CD14-positive monocyte (primary cell): ENCODE results near the gene ADRA2C. TPM values are rescaled to one million over a fixed set of nuclear protein-coding genes. Genes with fewer than 3 reads are reported as not detected.
A peak's percentile ranks its signal among the peaks of the same experiment; 100 is the strongest.

ENCODE experiments used
- DNase-seq, 3 donors: peaks; one replicate each; pipeline ENCODE4 v3.0.0-alpha.2; 2011 to 2022
- H2AFZ ChIP-seq: 2 replicates; pipeline ENCODE4 v1.6.0; 2012; ENCODE audit warnings: mild to moderate bottlenecking, low read depth, low read length, inconsistent platforms; ENCODE audit not compliant: insufficient read depth, poor library complexity, severe bottlenecking
- H3K27ac ChIP-seq, 2 donors: 1 replicate in 1 of 2; 2 replicates in 1 of 2; pipeline ENCODE4 v1.5.1; 2012 to 2013; ENCODE audit warnings: low read length in 2 of 2, control low read depth in 1 of 2, inconsistent platforms in 1 of 2, low read depth in 1 of 2, mild to moderate bottlenecking in 1 of 2
- H3K27me3 ChIP-seq, 2 donors: one replicate each; pipeline versions ENCODE4 v1.6.0 to v1.6.1; 2011 to 2013; ENCODE audit warnings: low read length in 2 of 2; ENCODE audit not compliant: control insufficient read depth in 2 of 2, insufficient read depth in 2 of 2
- H3K36me3 ChIP-seq, 2 donors: replicated peaks in 1 of 2; 1 replicate in 1 of 2; 2 replicates in 1 of 2; pipeline versions ENCODE4 v1.5.1 to v1.6.1; 2012 to 2013; ENCODE audit warnings: low read length in 2 of 2, control low read depth in 1 of 2, inconsistent platforms in 1 of 2, mild to moderate bottlenecking in 1 of 2; ENCODE audit not compliant: insufficient read depth in 2 of 2, control insufficient read depth in 1 of 2
- H3K4me1 ChIP-seq, 2 donors: 1 replicate in 1 of 2; 2 replicates in 1 of 2; pipeline versions ENCODE4 v1.5.1 to v1.6.1; 2012 to 2013; ENCODE audit warnings: low read length in 2 of 2, control low read depth in 1 of 2, inconsistent platforms in 1 of 2, mild to moderate bottlenecking in 1 of 2, moderate library complexity in 1 of 2; ENCODE audit not compliant: insufficient read depth in 2 of 2, control insufficient read depth in 1 of 2
- H3K4me2 ChIP-seq: replicated peaks from 2 replicates; pipeline ENCODE3; 2012; ENCODE audit warnings: low read length, moderate library complexity, mild to moderate bottlenecking; ENCODE audit not compliant: poor library complexity, severe bottlenecking; ENCODE audit errors: extremely low read depth
- H3K4me3 ChIP-seq, 3 experiments: fragments of 200-600 bp in 1 of 3; sonication (generic) in 1 of 3; replicated peaks in 1 of 3; 1 replicate in 2 of 3; 2 replicates in 1 of 3; pipeline ENCODE4 v1.5.1; 2011 to 2013; ENCODE audit warnings: low read length in 3 of 3, mild to moderate bottlenecking in 3 of 3, control low read depth in 2 of 3, low read depth in 2 of 3, inconsistent platforms in 1 of 3, moderate library complexity in 1 of 3
- H3K79me2 ChIP-seq: 2 replicates; pipeline ENCODE4 v1.6.0; 2012; ENCODE audit warnings: mild to moderate bottlenecking, control low read depth, inconsistent platforms, low read length, moderate library complexity; ENCODE audit not compliant: insufficient read depth
- H3K9ac ChIP-seq: 2 replicates; pipeline ENCODE4 v1.6.0; 2017; ENCODE audit warnings: low read length, mild to moderate bottlenecking; ENCODE audit not compliant: insufficient read depth, poor library complexity, severe bottlenecking
- H3K9me3 ChIP-seq, 2 donors: replicated peaks in 1 of 2; 1 replicate in 1 of 2; 2 replicates in 1 of 2; pipeline versions ENCODE4 v1.5.1 to v1.6.1; 2012 to 2013; ENCODE audit warnings: low read length in 2 of 2, control low read depth in 1 of 2; ENCODE audit not compliant: control insufficient read depth in 1 of 2, insufficient read depth in 1 of 2
- H4K20me1 ChIP-seq: 2 replicates; pipeline ENCODE4 v1.6.0; 2012; ENCODE audit warnings: mild to moderate bottlenecking, low read length, control low read depth, moderate library complexity; ENCODE audit not compliant: insufficient read depth
- H3K27ac Mint-ChIP-seq, 7 donors: one replicate each; pipeline ENCODE4 v1.8.0; 2020; ENCODE audit warnings: mild to moderate bottlenecking in 7 of 7, mixed read lengths in 7 of 7, moderate library complexity in 6 of 7, inconsistent platforms in 2 of 7
- H3K27me3 Mint-ChIP-seq, 3 donors: one replicate each; pipeline ENCODE4 v1.8.0; 2021 to 2022; ENCODE audit warnings: low read depth in 3 of 3, mild to moderate bottlenecking in 3 of 3, mixed read lengths in 3 of 3, moderate library complexity in 3 of 3, inconsistent platforms in 1 of 3
- H3K36me3 Mint-ChIP-seq, 2 donors: one replicate each; pipeline ENCODE4 v1.8.0; 2020; ENCODE audit warnings: mixed read lengths in 2 of 2, inconsistent platforms in 1 of 2, mild to moderate bottlenecking in 1 of 2
- H3K4me1 Mint-ChIP-seq: one replicate; pipeline ENCODE4 v1.8.0; 2020; ENCODE audit warnings: mild to moderate bottlenecking, mixed read lengths
- H3K4me3 Mint-ChIP-seq, 2 donors: one replicate each; pipeline ENCODE4 v1.8.0; 2020; ENCODE audit warnings: mild to moderate bottlenecking in 2 of 2, mixed read lengths in 2 of 2, moderate library complexity in 1 of 2
- H3K9me3 Mint-ChIP-seq, 7 donors: one replicate each; pipeline ENCODE4 v1.8.0; 2020 to 2022; ENCODE audit warnings: mixed read lengths in 7 of 7, mild to moderate bottlenecking in 6 of 7, moderate library complexity in 6 of 7, inconsistent platforms in 2 of 7
- CTCF ChIP-seq: fragments of 200-600 bp; IDR thresholded peaks from one replicate; pipeline ENCODE4 v1.8.0; 2022; ENCODE audit warnings: antibody characterized with exemption, mild to moderate bottlenecking
- WGBS: methylation state at CpG from one replicate; pipeline ENCODE4 v1.1.5; 2013; ENCODE audit warnings: missing lambda C conversion rate; ENCODE audit not compliant: insufficient coverage; 5-methylcytosine and 5-hydroxymethylcytosine counted together
- intact Hi-C, 2 donors: fragments of 100-400 bp; cut with micrococcal nuclease; formaldehyde crosslinking; loops; one replicate each; pipeline versions ENCODE4 v1.15.0 to v1.15.1; 2023
- polyA plus RNA-seq, 3 donors: library from polyadenylated mRNA; depleted of rRNA in 1 of 3; unstranded in 2 of 3; stranded (reverse) in 1 of 3; fragments of 300-500 nt in 2 of 3; fragments of >200 nt in 1 of 3; fragmentation: Illumina TruSeq in 2 of 3; gene quantifications; 1 replicate in 2 of 3; 2 replicates in 1 of 3; pipeline ENCODE4 v1.2.3, GENCODE V29; 2012 to 2021

Gene ADRA2C
- polyA plus RNA-seq, 3 donors = not detected

DNA sequence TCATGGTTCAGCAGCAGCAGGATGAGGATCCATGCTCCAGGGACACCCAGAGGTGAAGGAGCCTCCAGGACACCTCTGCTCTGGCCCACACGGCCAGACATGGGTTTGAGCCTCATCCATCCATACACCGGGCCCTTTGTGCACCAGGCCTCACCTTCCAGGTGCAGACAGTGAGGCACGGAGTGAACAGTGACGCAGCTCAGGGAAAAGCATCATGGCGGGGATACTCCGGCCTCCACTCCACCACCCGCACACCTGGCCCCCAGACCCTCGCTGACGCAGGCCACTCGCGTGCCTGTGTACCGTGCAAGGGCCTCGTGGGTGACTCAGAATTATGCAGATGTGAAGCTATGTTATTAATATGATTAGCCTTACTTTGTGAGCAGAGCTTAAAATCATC, 33.3 kb downstream of the ADRA2C start:
- Mint-ChIP-seq H3K27me3 (peaks cover 0 to 14% (median 2%) of the 10 kb centered on the region in 3 donors), H3K4me1 (no peaks in the 10 kb centered on the region), H3K36me3 (no peaks in the 10 kb centered on the region), H3K4me3 (no peak overlapping the region), H3K27ac (peak overlapping the region in 1 of 7 donors; percentile 54), H3K9me3 (peaks cover 5 to 22% (median 17%) of the 10 kb centered on the region in 7 donors)
- Histone ChIP-seq H3K27me3 (no peaks in the 10 kb centered on the region), H3K9ac (no peak overlapping the region), H4K20me1 (no peaks in the 10 kb centered on the region), H3K4me3 (no peak overlapping the region), H3K9me3 (peaks cover 13 to 19% of the 10 kb centered on the region in 2 donors), H3K36me3 (no peaks in the 10 kb centered on the region), H3K4me1 (peaks cover 0 to 8% of the 10 kb centered on the region in 2 donors), H3K79me2 (no peaks in the 10 kb centered on the region), H3K4me2 (no peak overlapping the region), H3K27ac (no peak overlapping the region), H2AFZ (no peak overlapping the region)
- DNase-seq = no peak
- intact Hi-C loops = no loop called here
- 97% methylated on average over 6 of the region's 13 CpGs for WGBS
- TF ChIP-seq CTCF = no peak

- Mint-ChIP-seq H3K27me3 (peaks cover 0 to 14% (median 2%) of the 10 kb centered on the region in 3 donors), H3K27ac (no peak overlapping the region)
These were observed 34.2 kb downstream of the ADRA2C start for GRCh38 chr4:3800351-3800750.

More at GRCh38 chr4:3800351-3800750, 34.2 kb downstream of the ADRA2C start:
- Histone ChIP-seq H4K20me1 (no peaks in the 10 kb centered on the region), H3K4me1 (peaks cover 0 to 8% of the 10 kb centered on the region in 2 donors), H3K9ac (no peak overlapping the region), H3K36me3 (no peaks in the 10 kb centered on the region), H2AFZ (no peak overlapping the region), H3K79me2 (no peaks in the 10 kb centered on the region), H3K4me2 (no peak overlapping the region), H3K27ac (no peak overlapping the region), H3K27me3 (no peaks in the 10 kb centered on the region), H3K4me3 (no peak overlapping the region), H3K9me3 (peaks cover 13 to 15% of the 10 kb centered on the region in 2 donors)
- H3K4me1 Mint-ChIP-seq = no peaks in the 10 kb centered on the region
- peaks cover 5 to 15% (median 10%) of the 10 kb centered on the region in 7 donors for H3K9me3 Mint-ChIP-seq
- TF ChIP-seq CTCF = no peak
- WGBS = 77% methylated on average over 6 of the region's 12 CpGs
- H3K36me3 Mint-ChIP-seq = no peaks in the 10 kb centered on the region
- no peak overlapping the region for H3K4me3 Mint-ChIP-seq
- DNase-seq = no peak
- intact Hi-C loops = no loop called here
